GM21390 (cell line): ENCODE measurements around the gene CFAP206.
"Not testable (repeated sequence)": the region's sequence is repeated elsewhere in the genome, so short reads cannot be mapped to it uniquely, and the experiment has no call there.

Source experiments
- ATAC-seq: cut with Tn5 transposase; IDR thresholded peaks from one replicate; pipeline ENCODE4 v1.9.1; 2021; ENCODE audit not compliant: unreplicated experiment

CFAP206 gene

DNA sequence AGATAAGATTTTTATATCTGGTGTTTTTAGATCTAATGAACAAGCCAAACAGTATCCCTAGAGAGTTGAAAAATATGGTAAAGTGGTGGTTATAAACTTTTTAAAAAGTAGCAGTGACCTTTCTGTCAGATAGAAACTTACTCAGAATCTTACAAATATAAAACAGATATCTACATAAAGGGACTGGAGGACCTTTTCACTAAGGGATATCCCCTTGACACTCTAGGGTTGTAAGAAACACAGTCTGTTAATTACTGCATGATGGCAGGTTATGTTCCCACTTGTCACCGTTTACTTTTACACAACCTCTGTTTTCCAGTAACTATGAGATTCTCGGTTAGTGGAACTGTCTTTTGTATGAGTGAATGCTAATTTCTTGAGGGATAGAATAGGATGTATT is 11.5 kb downstream of the CFAP206 start:
- no peak for ATAC-seq

DNA sequence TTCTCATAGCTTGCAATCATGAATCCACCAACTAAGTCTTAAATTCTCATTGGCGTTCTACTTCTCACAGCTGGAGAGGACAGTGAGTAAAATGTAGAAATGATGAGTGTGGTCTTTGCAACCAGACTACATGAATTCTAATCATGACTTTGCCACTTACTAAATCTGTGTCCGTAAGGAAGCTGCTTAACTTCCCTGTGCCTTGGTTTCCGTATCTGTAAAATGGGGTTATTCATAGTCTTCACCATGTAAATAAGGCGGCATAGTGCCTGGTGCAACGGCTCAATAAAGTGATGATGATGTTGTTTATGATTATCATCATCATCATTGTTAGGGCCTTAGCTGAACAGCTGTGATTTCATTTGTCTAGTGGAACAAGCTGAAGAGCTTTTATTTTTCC is 12.6 kb downstream of the CFAP206 start:
- ATAC-seq = no peak

DNA sequence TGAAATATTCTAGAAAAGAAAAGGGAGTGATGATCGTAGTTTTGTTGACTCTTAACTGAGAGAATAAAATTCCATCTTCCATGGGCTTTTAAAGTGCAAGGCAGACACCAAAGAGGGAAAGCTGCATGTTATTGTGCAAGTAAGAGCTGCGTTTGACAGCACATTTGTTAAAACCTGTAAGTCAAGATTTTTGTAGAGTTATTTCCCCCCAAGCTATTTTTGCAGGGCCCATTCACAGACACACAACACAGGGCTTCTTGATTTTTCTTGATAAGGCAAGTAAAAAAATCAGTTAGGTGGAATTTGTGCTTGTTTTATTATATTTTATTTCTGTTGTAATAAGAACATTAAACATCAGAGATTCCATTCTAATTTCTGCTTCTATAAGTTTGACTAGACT is 13.8 kb downstream of the CFAP206 start:
- ATAC-seq = no peak

DNA sequence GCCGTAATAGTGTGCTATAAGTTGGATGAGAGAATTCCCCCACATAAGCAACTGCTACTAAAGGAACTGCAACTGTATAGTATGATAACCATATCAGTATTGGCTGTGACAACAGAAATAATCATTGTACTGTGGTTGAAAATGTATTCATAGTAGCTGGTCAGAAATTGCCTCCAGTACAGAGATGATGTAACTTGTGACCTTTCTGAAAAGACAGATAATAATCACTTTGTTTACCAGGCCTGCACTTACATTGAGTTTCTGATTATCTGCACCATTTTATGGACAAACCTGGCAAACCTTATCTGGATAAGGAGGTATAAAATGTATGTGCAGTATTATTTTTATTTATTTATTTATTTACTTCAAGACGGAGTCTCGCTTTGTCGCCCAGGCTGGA is 19.0 kb downstream of the CFAP206 start:
- ATAC-seq = no peak

DNA sequence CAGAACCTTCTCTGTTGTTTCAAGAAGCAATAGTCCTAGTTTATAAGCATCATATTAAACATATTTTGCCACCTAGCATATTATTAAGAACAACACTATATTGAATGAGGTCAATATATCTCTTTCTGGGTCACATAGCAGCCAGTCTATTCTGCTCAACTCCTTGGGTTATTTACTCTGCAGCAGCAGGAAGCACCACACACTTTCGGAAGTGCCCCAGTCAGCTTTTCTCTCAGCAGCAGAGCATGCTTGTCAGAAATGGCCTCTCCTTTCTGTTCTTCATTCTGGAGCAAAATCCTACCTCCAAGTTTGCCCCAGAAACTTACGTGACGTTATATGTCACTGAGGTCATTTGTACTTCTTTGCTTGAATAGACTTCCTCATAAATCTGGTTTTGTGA is 22.7 kb downstream of the CFAP206 start:
- ATAC-seq = no peak

DNA sequence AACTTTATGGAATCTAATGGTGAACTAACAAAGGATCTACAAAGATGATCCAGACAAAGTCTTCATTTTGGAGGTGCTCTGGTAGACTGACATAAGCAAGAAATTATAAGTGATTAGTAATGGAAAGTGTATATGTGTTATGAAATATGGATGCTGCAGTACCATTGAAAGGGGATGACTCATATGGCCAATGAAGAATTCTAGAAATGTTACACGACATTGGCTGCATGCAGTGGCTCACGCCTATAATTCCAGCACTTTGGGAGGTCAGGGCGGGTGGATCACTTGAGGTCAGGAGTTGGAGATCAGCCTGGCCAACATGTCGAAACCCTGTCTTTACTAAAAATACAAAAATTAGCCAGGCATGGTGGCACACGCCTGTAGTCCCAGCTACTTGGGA is 23.5 kb downstream of the CFAP206 start:
- ATAC-seq = no peak

DNA sequence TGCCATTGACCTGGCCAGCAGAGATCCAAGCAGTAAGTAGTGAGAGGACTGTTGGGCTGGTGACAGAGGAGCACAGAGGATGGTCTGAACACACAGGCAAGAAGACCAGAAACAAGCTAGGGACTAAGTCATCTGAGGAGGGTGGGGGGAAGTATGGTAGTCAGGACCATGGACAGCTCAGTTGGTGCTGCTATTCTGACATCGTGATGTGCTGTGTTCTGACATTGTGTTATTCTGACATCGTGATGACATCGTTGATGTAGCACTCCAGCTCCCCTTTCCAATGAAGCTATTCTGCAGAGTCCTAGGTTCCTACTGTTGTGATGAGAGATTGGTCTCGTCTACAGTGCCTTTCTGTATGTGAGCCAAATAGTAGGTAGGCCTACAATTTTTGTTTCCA is 28.7 kb downstream of the CFAP206 start:
- no peak for ATAC-seq

DNA sequence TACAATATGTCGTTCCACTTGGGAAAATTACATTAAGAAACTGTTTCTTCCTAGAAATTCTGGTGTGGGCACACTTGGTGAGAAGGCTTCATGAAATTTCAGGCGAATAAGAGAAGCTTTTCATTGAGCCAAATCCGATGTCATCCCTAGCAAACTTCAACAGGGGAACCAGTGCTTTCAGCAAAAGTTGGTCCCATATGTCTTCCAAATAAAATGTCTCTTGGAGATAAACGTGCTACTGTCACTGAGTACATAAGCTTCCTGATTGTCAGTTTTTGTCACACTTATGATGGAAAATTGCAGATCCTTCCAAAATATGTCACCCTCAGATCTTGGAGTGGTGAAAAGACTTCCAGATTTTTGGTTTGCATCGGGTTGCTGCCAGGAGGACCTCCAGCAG is 33.9 kb downstream of the CFAP206 start:
- ATAC-seq = no peak

DNA sequence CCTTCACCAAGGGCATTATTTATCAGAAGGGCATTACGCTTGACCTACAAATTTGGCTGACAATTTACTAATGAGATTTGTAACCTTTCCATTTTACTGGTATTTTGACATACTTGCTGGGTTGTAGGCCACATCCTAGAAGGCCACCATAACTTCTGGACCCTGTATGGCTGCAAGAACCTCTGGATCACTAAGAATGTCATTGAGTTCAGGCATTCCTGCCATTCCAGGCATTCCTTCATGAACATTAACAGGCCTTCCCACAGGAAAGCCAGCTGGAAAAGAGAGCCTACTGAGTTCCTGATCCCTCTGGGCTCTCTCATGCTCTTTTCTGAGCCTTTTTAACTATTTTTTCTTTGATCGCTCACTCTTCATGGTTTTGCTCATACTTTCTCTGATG is 36.6 kb downstream of the CFAP206 start:
- ATAC-seq = no peak

DNA sequence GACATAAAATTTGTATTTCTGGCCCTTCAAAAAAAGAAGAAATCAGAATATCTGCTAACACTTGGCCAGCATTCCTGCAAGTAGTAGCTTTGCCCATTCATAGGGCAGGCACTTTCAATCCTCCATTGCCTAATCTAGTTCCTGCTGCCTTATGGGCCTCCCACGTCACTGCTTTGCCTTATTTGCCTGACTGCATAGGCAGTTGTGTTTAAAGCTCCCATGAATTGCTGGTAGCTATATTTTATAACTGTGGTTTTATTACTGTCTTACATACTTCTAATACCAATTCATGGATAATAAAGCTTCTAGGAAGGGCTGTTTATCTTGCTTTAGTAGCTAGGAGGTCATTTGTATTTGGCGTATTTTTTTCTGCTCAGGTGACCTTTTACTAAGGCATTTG is 57.3 kb downstream of the CFAP206 start:
- ATAC-seq = no peak

DNA sequence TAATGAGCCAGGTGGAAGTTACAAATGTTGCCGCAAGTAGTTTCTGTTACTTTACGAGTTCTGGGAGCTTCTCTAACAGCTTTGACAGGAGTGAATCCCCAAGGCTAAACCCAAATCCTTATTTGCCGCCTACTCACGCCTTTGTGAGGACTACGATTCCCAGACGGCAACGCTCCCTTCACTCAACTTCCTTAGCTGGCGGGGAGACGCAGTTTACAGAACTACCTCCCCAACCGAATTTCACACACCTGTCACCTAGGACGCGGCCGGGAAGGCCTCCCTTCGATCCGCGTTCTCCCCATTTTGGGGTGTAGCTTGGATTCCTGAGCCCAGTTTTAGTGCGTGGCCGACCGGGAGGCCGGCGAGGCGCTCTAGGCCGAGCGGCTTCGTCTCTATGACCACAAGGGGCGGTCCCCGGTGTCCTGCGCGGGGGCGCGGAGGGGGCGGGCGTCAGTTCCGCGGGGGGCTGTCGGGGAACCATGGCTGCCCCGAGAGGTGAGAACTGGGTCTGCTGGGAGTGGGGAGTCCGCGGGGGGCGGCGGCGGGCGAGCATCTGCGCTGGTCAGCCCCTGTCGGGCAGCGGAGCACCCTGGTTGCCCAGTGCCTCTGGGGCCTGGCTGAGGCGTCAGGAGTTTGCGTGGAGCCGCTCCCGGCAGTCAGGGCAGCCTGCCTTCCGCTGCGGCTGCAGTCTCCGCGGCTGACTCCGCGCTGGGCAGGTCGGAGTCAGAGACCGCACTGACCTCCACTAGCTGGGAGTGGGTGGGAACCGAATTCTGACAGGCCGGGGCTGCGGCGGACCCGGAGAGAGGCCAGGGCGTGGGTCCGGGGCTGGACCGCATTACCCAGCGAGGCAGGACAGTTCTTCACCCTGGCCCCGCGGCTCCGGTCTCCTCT is 65.0 kb downstream of the CFAP206 start, which contains the start of gene SLC35A1:
TSS of gene SLC35A1 (plus strand) at position 450 of the 894 bp plus-strand sequence. CDS start at position 480, 30 bp downstream.
- ATAC-seq = peak; percentile 91

DNA sequence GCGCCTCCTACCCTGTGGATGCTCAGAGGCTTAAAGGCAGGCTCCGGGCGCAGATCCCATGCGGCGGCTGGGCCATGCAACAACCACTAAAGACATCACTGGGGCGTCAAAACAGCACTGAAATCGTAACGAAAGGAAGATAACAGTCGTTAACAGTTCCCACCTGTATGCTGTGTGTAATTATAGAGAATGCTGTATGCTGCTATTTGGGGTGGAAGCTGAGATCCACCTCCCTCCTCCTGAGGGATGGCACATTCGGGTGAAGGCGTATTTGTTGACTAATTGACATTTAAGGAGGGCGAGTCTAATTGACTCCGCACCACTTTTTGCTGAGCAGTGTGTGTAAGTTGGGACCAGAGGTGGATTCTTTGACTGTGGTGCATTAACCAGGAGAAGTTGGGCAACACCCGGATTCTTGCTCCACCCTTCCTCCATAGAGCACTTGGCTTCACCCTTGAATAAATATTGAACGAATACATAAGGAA is 65.7 kb downstream of the CFAP206 start:
- ATAC-seq = peak; percentile 73

DNA sequence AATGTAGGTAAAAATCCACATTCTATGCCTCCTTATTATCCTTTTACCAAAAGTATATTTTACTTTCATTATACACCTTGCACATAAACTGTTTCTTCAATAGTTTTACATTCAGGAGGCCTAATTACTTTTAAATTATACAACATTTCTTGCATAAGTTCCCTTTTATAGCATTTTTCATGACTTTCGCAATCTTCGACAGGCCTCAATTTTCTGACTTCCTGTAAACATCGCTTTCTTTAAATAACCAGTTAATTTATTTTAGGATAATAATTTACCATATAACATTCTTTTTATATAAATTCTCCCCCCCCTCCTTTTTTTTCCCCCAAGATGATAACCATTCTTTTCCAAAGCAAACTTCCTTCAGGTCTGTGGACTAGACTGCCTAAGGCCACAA is 74.2 kb downstream of the CFAP206 start:
- ATAC-seq = no peak

DNA sequence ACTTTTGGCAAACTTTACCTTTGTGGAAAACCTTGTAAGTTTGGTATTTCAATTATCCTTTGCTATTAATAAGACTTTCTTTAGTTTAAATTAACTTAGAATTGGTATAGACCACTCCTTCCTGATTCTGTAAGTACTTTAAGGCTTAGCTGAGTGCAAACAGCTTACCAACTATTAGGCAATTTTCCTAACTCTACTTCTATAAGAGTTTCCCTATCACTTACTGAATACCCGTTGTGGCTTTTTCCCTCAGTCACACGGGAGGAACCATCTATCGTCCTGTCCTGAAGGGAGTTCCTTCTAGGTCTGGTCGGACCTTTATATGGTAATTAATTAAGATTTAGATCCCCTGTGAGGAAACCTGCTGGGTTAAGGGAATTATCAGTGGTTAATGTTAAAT is 74.6 kb downstream of the CFAP206 start:
- ATAC-seq = no peak

DNA sequence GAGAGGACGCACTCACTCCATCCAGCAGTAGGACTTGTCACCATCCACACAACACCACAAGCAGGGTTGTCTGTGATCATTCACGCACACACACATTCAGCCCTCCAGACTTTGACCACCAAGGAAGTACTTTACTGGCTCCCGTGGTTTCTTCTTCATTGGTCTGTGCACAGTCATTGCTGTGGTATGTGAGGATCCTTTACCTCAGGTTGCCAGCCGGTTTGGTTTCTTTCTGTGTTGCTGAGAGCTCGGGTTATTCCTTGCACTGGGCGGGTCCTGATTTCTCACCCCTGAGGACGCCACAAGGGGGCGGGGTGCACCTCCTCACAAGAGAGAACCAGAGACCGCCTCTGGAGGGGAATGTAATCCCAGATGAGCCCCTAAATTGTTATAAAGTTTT is 76.2 kb downstream of the CFAP206 start:
- ATAC-seq = no peak

DNA sequence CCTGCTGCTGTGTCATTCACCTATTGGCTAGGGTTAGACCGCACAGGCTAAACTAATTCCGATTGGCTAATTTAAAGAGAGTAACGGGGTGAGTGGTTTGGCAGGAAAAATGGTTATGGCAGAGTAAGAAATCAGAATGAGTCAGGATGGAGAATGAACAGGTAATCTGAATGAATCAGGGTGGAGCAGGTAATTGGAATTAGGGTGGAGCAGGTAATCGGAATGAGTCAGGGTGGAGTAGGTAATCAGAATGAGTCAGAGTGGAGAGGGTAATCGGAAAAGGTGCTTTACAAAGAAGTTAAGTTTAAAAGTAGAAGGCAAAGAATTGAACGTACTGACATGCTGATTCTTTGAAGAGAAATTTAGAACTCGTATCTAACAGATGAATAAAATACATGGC is 76.7 kb downstream of the CFAP206 start:
- no peak for ATAC-seq

DNA sequence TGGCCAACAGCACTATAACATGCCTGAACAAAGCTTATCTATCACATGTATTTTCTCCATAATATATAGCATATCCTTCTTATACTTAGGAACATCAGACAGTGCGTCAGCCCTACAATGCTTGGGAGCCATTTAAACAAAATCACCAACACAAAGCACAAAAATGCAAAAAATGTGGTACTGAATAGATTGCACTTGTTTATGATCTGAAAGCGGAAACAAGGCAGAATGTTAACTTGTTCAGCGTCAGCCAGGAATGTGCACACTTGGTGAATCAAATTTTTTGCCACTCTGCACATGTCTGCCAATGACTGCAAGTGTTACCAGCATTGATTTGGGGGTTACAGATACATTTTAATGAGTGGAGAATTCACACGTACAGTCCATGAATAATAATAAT is 79.8 kb downstream of the CFAP206 start:
- no peak for ATAC-seq

DNA sequence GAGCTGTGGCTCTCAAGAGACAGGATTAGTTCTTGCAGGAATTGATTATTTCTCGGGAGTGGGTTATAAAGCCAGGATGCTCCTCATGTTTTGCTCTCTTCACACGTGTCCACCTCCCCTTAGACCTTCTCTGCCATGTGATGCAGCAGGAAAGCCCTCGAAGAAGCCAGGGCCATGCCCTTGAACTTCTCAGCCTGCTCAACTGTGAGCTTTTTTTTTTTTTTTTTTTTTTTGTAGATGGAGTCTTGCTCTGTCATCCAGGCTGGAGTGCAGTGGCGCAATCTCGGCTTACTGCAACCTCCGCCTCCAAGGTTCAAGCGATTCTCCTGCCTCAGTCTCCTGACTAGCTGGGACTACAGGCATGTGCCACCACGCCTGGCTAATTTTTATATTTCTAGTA is 81.6 kb downstream of the CFAP206 start:
- ATAC-seq = not testable (repeated sequence)

DNA sequence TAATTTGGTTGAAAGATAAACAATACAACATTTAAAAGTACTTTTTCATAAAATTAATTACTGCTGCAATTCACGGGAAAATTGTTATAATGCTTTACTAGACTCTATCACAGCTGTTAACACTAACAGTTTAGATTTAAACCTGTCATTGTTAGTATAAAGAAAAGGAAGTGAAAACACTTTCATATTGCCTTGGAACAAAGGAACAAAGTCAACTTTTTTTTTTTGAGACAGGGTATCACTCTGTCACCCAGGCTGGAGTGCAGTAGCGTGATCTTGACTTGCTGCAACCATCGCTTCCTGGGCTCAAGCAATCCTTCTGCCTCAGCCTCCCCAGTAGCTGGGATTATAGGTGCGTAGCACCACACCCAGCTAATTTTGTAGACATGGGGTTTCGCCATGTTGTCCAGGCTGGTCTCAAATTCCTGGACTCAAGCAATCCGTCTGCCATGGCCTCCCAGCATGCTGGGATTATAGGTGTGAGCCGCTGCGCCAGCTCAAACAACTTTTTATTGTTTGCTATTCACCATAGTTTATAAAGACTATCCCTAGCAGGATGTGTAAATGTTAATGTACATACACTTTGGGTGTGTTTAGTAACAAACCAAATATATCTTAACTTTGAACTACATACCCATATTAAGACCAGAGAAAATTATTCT is 87.1 kb downstream of the CFAP206 start:
- no peak for ATAC-seq

DNA sequence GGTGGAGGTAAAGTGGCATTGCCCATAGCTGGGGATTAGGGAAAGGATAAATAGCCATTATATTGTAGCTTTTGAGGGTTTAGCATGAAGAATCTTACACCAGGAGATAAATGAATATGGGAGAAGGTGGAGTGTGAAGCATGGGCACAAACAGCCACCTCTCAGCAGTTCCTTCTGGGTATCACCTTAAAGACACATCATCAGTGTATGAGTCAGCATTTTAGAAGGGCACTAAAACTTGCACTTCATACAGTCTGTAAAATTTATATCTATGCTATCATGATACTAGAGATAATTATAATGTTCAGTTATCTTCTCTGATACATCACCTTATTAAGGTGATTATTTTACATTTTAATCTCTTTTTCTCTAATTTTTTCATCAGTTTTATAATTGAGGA is 90.3 kb downstream of the CFAP206 start:
- no peak for ATAC-seq

DNA sequence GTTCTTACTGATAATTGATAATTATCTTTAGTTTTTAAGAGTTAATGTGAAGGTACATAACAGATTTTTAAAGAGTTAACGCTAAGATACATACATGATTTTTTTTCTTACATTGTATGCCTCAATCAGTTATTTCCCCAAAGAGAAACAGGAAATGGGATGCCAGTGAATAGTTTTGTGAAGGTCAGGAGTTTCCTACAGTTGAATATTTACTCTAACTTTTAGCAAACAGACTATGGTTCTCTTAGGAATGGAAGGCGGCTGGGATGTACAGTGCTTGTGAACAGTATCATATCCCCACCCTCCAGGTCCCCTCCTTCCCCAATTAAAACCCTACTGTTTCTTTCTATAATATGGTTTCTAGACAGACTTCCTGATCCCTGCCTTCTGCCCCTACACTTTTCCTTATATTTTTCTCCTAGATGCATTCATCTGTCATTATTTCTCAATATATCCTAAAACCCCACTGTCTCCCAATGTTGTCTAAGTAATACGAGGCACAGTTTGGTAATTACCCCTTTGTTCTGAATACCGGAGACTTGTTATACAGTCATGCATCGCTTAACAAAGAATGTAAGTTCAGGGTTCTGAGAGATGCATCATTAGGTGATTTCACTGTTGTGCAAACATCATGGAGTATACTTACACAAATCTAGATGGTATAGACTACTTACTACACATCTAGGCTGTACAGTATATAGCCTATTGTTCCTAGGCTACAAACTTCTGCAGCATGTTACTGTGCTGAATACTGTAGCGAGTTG is 94.2 kb downstream of the CFAP206 start:
- no peak for ATAC-seq

DNA sequence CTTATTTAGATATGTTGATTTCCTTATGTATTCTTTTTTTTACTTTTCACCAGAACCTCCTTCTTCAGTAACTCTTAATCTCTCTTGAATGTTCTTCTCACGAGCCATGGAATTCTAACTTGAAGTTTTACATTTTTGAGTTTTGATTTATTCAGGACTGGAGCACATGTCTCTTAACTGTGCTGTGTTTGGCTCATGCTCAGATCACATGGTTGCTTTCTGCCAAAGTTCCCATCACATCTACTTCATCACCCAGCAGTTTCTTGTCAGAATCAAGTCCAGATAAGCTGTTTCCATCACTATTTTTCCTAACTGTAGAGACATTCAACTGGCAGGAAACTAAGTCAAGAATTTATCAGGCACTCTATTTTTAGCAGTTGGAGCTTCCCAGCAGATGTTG is 96.7 kb downstream of the CFAP206 start:
- ATAC-seq = no peak
